HuH-7.5 (cell line): Measurements from ENCODE around the gene OR51S1.
"Not testable (repeated sequence)": the region's sequence is repeated elsewhere in the genome, so short reads cannot be mapped to it uniquely, and the experiment has no call there.

Experiments used
- DNase-seq: peaks from one replicate; pipeline ENCODE4 v3.0.0; 2011; ENCODE audit warnings: low spot score

The OR51S1 gene

DNA sequence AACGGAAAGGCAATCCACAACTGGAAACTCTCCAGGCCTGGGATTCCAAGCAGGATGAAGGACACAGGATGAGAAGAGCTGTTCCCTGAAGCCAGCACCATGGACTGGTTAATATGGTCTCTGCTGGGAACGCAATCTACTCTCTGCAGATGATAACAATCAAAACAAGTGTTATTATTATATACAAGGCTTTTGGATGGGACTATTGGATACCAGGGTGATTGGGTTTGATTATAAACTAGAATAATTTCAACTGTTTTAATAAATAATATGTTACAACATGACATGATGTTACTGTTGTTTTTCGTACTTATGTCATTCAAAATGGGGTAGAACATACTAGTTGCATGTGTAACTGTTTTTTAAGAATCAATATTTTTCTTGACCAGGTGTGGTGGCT, 44.7 kb downstream of the OR51S1 start, which contains the start of gene OR52R1:
Gene OR52R1, minus strand, starts transcription at position 101 of the 400 bp plus-strand sequence. Its CDS starts 0 bp downstream, at position 101.
- no peak for DNase-seq

- DNase-seq: not testable (repeated sequence)
Measured at GRCh38 chr11:4801316-4801715, 47.7 kb downstream of the OR51S1 start.

DNA sequence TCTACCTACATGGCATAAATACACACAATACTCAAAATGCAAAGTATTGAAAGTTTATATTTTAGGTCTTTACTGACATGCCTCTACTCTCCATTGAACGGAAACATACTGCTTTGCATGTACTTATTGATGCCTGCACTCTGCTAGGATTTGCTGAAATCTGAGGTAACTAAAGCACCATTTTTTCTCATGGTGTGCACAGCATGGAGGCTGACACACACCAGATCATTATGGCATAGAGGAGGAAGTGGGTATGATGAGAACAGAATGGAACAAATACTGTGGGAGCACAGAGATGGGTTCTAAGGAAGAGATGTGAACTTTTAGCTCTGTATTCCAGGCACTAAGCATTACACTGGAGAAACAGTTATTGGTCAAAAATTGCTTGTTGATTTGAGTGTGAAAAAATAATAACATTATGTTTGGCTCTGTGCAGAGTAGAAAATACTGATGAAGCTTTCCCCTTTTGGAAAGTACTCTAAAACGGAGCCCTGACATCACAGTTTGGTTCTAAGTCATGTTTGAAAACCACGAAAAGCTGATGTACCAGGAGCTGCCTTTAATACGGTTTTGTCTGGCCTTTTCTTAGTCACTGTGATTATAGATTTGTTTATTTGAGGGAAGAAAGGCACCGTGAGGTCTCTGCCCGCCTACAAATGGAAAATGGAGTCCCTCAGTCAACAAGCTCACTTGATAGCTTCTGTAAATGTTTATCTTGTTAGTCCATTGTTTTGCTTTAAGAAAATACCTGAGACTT, 50.4 kb downstream of the OR51S1 start:
- no peak for DNase-seq
